GM21390 (cell line): ENCODE measurements around the gene CUL7.
"Not testable (repeated sequence)": the region's sequence is repeated elsewhere in the genome, so short reads cannot be mapped to it uniquely, and the experiment has no call there.

Experiments used
- ATAC-seq: cut with Tn5 transposase; IDR thresholded peaks from one replicate; pipeline ENCODE4 v1.9.1; 2021; ENCODE audit not compliant: unreplicated experiment

Gene CUL7

DNA sequence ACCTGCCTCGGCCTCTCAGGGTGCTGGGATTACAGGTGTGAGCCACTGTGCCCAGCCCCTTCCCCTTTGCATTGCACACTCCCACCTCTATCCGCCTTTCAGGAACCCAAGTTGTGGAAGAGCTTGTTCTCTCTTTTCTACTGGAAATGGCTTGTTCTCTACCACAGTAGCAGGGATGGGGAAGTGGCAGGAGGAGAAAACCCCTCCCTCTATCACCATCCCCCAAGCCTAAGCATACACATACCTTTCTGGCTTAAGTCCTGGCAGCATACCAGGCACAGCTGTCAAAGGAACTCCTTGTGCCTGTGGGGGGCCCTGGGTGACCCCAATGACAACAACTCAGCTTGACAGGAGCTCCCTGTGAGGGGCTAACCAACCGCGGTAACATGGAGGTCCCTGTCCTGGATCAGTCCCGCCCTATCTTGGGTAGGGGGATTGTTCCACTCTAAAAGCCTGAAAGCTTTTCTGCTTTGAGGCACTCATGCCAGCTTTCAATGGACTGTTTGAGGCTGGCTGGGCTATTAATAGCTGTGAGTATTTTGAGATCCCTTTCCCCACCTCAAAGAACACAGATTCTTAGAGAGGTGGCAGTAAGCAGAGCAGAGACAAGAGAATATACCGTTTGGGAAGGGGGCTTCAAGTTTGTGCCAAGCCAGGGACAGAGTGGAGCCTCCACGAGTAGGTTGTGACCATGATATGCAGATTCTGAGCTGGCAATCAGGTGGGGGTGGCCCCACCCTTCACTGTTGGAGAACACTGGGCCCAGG is 37.3 kb downstream of the CUL7 start:
- ATAC-seq, result no peak

DNA sequence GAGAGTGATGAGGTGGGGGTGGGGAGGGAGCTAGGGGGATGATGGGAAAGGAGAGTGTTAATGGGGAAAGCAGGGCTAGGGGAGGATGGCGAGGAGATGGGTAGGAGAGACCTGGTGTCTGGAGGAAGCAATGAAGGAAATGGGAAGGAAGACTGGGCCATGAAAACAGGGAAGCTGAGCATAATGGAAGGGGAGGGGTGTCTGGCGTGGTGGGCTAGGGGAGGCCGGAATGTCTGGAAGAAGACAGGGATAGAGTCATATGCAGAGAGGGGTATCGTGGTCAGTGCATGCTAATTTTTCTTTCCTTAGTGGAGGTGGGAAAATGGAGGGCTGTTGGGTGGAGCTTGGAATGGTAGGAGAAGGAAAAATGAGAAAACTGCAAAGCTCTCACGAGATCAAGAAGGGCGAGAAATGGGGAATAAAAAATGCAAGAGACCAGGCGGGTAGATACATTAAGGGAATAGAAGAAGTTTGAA is 39.2 kb downstream of the CUL7 start:
- no peak for ATAC-seq

DNA sequence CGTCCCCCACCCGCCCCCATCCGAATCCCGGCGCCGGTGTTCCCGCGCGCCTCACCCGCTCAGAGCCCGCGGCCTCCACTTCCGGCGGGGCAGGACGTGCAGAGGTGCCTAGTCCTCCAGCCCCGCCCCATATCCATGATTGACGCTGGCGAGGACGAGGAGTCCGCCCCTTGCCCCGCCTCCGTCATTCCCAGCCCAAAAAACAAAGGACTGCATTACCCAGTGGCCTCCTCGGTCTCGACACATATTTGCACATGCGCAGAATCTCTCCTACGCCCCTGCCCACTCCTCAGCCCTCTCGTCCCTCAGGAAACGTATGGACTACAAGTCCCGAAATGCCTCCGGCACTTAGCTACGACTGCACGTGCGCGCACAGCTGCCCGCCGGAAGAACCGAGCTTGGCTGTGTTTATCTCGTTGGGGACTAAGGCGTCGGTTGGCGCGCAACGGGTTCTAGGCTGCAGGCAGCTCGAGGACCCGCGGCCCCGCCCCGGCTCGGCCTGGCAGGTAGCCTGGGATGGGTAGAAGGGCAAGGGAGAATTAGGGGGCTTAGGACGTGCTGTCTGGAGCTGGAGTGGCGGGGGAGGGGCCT is 39.7 kb downstream of the CUL7 start, which contains the start of the genes KLHDC3 and MEA1:
Gene KLHDC3, plus strand, starts transcription at position 407 of the 591 bp plus-strand sequence. CDS start 2,944 bp downstream, outside the sequence.
Gene MEA1, minus strand, starts transcription at position 104 of the 591 bp plus-strand sequence. CDS start 133 bp downstream, outside the sequence.
- peak; percentile 84 for ATAC-seq

DNA sequence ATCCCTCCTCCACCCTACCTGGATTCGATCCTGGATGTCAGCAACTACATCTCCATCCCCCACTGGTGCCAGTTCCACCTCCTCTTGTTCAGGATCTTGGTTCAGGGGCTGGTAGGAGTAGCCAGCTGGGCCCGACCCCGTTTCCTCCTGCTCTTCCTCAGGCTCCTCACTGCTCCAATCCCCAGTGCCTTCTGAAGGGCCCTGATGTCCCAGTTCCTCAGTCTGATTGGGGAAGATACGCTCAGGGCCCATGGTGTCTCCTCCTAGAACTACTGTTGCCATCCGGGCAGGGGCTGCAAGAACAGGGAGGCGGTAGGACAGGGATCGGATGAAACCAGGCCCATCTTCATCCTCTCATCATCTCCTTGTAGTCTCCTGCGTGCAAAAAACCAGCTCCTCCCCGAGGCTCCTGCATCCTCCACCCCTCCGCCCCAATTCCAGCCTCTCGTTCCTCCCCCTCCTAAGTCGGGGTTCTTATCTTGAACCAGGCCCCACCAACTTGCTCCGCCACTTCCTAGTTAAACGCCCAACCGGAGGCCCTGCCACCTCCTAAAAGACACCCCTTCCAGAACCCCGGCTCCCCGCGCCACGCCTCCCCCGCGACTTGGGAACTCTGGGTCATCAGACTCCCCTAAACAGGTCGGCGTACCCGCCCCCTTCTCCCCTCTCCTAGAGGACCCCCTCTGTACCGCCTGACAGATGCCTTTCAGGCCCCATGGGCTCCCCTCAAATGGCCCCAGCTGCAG is 40.4 kb downstream of the CUL7 start:
- ATAC-seq, result peak; percentile 6

DNA sequence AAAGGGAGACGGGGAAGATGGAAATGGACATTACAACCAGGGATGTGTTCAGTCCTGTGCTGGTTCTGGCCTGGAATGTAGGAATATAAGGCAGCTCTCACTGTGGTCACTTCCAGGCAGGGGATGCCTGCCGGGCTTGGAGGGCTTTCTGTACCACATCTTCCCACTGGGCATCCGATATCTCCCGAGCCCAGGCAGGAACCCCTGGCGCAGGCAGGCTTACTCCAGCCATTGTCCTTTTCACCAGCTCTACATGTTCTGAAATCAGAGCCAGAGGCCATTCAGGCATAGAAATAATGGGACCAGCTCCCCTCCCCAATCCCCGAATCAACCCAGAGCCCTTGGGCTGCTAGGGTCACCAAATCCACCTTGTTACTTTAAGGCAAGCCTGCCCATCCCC is 41.3 kb downstream of the CUL7 start:
- ATAC-seq, result no peak

DNA sequence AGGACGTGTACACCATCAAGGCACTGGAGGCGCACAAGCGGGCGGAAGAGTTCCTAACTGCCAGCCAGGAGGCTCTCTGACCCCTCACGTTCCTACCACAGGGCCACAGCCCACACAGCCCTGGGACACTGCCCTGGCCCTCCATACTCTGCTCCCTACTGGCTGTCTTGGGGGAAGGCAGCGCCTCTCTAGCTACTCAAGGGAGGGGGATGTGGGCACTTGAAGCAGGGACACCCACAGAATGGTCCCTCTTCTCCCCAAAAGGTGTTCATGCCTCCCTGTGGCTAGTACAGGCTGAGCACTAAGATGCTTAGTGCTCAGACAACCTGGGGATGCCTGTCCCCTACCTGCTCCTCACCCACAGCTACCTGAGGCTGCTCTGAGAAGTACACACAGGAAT is 42.4 kb downstream of the CUL7 start:
- ATAC-seq, result no peak

DNA sequence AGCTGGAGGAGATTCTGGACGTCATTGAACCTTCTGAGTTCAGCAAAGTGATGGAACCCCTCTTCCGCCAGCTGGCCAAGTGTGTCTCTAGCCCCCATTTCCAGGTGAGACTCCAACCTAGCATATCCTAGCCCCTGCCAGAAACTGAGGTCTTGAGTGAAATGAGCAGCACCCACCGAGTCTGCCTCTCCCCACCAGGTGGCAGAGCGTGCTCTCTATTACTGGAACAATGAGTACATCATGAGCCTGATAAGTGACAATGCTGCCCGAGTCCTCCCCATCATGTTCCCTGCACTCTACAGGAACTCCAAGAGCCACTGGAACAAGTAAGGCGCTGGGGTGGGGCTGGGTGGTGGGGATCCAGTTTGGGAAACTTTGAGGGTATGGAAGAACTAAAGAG is 44.5 kb downstream of the CUL7 start:
- no peak for ATAC-seq

DNA sequence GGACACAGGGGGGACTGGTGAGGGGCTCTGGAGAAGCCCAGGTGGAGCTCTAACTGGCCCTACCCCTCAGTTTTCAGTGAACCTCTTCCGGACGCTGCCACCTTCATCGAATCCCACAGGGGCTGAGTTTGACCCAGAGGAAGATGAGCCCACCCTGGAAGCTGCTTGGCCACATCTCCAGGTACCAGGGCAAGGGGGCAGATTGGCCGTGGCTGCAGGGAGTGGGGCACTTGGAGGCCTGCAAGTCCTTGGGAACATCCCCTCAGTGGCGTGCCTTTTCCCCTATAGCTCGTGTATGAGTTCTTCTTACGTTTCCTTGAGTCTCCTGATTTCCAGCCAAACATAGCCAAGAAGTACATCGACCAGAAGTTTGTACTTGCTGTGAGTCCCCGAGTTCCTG is 46.5 kb downstream of the CUL7 start:
- ATAC-seq, result no peak

DNA sequence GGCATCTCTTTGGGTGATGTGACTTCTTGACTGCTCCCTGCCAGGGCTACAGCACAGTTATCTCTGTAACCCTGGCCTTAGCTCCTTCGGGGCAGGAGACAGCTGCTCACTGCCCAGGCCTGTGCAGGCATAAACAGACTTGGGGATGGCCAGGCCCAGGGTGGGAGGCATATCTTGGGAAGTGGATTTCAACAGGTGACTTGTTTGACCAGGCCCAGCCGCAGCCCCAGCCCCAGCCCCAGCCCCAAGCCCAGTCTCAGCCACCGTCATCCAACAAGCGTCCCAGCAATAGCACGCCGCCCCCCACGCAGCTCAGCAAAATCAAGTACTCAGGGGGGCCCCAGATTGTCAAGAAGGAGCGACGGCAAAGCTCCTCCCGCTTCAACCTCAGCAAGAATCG is 47.4 kb downstream of the CUL7 start:
- no peak for ATAC-seq

DNA sequence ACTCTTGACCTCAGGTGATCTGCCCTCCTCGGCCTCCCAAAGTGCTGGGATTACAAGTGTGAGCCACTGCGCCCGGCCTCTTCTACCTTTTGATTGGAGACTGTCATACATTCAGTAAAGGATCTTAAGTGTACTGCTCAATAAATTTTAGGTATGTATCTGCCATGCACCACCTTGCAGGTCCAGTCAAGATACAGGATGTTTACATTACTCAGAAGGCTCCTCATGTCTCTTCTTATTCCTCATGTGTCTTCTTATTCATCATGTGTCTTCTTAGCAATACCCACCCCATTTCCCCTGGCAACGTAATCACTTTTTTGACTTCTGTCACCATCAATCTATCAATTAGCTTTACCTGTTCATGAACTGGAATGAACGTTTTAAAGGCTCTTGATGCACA is 47.8 kb downstream of the CUL7 start:
- ATAC-seq, result no peak

DNA sequence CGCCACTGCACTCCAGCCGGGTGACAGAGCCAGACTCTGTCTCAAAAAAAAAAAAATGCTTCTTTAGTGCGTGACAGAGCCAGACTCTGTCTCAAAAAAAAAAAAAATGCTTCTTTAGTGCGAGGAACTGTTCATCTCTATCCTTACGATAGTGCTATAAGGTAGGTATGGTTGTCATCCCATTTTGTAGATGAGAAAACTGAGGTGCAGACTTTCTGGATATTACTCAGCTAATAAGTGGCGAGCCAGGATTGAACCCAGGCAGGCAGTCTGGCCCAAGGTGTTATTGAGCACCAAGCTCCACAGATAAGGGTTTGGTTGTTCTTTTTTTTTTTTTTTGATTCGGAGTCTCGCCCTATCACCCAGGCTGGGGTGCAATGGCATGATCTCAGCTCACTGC is 51.8 kb downstream of the CUL7 start:
- ATAC-seq, result no peak

DNA sequence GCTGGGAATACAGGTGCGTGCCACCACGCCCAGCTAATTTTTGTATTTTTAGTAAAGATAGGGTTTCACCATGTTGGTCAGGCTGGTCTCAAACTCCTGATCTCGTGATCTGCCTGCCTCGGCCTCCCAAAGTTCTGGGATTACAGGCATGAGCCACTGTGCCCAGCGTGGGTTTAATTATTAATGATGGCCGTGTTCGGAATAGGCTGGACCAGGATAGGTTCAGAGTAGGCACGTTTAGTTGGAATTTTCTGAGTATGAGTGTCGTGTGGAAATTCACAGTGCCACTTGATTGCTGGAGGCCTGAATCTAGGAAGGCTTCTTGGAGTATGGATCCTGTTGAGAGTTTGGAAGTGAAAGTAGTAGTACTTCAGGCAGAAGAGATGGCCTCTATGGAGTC is 55.4 kb downstream of the CUL7 start:
- not testable (repeated sequence) for ATAC-seq

DNA sequence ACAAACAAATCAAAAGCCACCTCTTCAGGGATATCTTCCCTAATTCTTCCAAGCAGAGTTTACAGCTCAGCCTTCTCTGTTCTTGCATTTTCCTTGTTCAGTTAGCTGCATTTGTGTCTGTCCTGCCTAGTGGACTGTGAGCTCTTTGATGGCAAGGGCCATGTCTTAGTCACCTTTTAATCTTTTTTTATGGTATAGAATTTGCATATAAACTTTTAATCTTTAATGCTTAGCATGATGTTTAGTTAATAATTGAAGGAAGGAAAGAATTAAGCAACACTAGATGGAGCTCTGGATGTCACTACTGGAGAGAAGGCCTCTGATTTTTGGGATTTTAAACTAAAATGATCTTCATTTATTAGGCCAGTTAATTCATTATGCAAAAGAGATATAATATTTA is 57.1 kb downstream of the CUL7 start:
- no peak for ATAC-seq

DNA sequence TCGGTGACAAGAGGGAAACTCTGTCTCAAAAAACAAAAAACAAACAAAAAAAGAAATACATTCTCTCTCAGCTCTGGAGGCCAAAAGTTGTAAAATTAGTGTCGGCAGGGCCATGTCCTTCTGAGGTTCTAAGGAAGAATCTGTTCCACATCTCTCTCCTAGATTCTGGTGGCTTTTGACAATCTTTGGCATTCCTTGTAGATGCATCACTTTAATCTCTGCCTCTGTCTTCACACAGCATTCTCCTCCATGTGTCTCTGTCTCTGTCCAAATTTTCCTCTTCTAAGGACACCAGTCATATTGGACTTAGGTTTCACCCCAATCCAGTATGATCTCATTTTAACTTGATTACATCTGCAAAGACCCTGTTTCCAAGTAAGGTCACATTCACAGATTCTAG is 60.2 kb downstream of the CUL7 start:
- no peak for ATAC-seq

DNA sequence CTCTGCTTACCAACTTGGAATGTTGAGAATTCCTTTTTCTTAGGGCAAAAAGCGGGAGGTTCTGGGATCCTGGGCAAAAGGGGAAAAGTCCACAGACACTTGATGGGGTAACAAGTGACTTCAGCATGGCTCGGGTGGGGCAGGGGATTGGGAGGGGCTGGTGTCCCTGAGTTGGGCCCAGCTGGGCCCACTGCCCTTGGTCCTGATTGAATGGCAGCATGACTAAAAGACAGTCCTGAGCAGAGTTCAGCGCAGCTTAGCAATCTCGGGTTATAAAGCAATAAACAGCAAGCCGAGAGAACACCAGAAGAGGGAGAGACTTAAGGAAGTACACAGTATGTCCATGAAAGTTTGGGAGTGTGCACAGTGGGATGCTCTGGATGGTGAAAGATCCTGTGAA is 63.7 kb downstream of the CUL7 start:
- ATAC-seq, result no peak

DNA sequence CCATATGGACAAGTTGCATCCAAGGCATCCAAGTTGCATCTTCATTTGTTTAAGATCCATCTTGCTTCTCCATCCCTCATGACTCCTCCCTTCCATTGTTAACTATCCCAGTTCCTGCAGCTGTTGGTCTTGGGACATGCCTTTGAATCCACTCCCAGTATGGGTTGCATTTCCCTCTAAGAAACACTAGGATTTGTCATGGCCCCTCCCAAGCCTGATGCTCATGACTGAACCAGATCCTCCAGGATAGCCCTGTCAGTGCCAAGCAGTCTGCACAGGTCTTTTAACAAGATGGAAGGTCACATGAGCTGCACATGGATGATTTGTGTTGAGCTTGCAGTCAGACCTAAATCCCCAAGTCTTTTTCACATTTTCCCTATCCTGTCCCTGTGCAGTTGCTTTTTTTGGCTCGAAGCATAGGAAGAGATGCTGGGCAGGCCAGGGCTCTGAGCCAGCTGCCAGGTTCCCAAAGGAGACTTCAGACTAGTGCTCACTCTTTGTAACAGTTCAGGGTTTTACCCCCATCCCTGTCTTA is 65.1 kb downstream of the CUL7 start:
- no peak for ATAC-seq
